Measurements from ENCODE around the gene PTK7.
A peak's percentile ranks its signal among the peaks of the same experiment; 100 is the strongest.

The PTK7 gene

GRCh38 chr6:43146709-43147688 lies 70.9 kb downstream of the PTK7 start:
- no peak for DNase-seq

GRCh38 chr6:43147691-43148477 lies 71.8 kb downstream of the PTK7 start:
- DNase-seq, result no peak

- DNase-seq, result no peak
These were observed 73.2 kb downstream of the PTK7 start for GRCh38 chr6:43149265-43149664.

- no peak for DNase-seq
These were observed 74.1 kb downstream of the PTK7 start for GRCh38 chr6:43150051-43150751.

GRCh38 chr6:43159599-43159998 lies 83.5 kb downstream of the PTK7 start:
- DNase-seq, result no peak

- no peak for DNase-seq
These were observed 87.8 kb downstream of the PTK7 start for GRCh38 chr6:43163899-43164298.

GRCh38 chr6:43170417-43170930 lies 94.4 kb downstream of the PTK7 start:
- peak; percentile 90 for DNase-seq

GRCh38 chr6:43170931-43171706 lies 95.0 kb downstream of the PTK7 start, which contains the start of gene SRF:
Gene SRF (plus strand): TSS chr6:43171269. CDS start chr6:43171657, 388 bp downstream.
- DNase-seq, result peak; percentile 99

- DNase-seq, result peak; percentile 76
These were observed 95.6 kb downstream of the PTK7 start for GRCh38 chr6:43171707-43172103.

GRCh38 chr6:43172104-43173007 lies 96.2 kb downstream of the PTK7 start:
- DNase-seq, result peak; percentile 58

GRCh38 chr6:43173591-43174262 lies 97.6 kb downstream of the PTK7 start:
- no peak for DNase-seq

GRCh38 chr6:43174263-43175112 lies 98.4 kb downstream of the PTK7 start:
- peak; percentile 96 for DNase-seq

- DNase-seq, result no peak
These were observed 99.7 kb downstream of the PTK7 start for GRCh38 chr6:43175676-43176422.

GRCh38 chr6:43176423-43176786 lies 100.3 kb downstream of the PTK7 start:
- DNase-seq, result no peak

GRCh38 chr6:43178150-43178549 lies 102.0 kb downstream of the PTK7 start:
- DNase-seq, result no peak

GRCh38 chr6:43178951-43179830 lies 103.1 kb downstream of the PTK7 start:
- DNase-seq, result no peak

- no peak for DNase-seq
These were observed 103.9 kb downstream of the PTK7 start for GRCh38 chr6:43180058-43180457.

- no peak for DNase-seq
These were observed 104.9 kb downstream of the PTK7 start for GRCh38 chr6:43180985-43181384.

Data from right forelimb (tissue), 1 donor.